CD4-positive, CD25-positive, alpha-beta regulatory T cell (primary cell): ENCODE results near the gene COA8. TPM values are rescaled to one million over a fixed set of nuclear protein-coding genes. Genes with fewer than 3 reads are reported as not detected.
"Not testable (repeated sequence)": the region's sequence is repeated elsewhere in the genome, so short reads cannot be mapped to it uniquely, and the experiment has no call there.

Source experiments
- ATAC-seq, 2 donors: fragments of 150-1000 bp; cut with Tn5 transposase; one replicate each; pipeline ENCODE4 v1.10.0; 2021; ENCODE audit warnings: low read depth in 2 of 2, moderate number of reproducible peaks in 2 of 2, moderate library complexity in 1 of 2
- DNase-seq, 3 donors: peaks; one replicate each; pipeline versions ENCODE4 v3.0.0 to v3.0.0-alpha.2; 2012 to 2022; ENCODE audit warnings: mixed read lengths in 1 of 3
- H3K27ac ChIP-seq: one replicate; pipeline ENCODE4 v1.7.0; 2013; ENCODE audit warnings: mild to moderate bottlenecking, low read length; ENCODE audit not compliant: insufficient read depth, poor library complexity, severe bottlenecking
- H3K27me3 ChIP-seq: one replicate; pipeline ENCODE4 v1.7.0; 2013; ENCODE audit warnings: low read length; ENCODE audit not compliant: control insufficient read depth, insufficient read depth
- H3K36me3 ChIP-seq: one replicate; pipeline ENCODE4 v1.7.0; 2013; ENCODE audit warnings: mild to moderate bottlenecking, low read length, moderate library complexity; ENCODE audit not compliant: control insufficient read depth, insufficient read depth
- H3K4me1 ChIP-seq: 2 replicates; pipeline ENCODE4 v1.7.0; 2013; ENCODE audit warnings: mild to moderate bottlenecking, low read length; ENCODE audit not compliant: insufficient read depth, control insufficient read depth, poor library complexity, severe bottlenecking
- H3K4me3 ChIP-seq: one replicate; pipeline ENCODE4 v1.7.0; 2013; ENCODE audit warnings: low read depth, mild to moderate bottlenecking, low read length, moderate library complexity
- H3K9me3 ChIP-seq, 2 experiments: 1 replicate in 1 of 2; 2 replicates in 1 of 2; pipeline ENCODE4 v1.7.0; 2013; ENCODE audit warnings: low read length in 2 of 2, mild to moderate bottlenecking in 1 of 2, moderate library complexity in 1 of 2; ENCODE audit not compliant: control insufficient read depth in 2 of 2
- H3K27ac Mint-ChIP-seq, 3 donors: one replicate each; pipeline ENCODE4 v1.8.0; 2020 to 2022; ENCODE audit warnings: mild to moderate bottlenecking in 3 of 3, mixed read lengths in 3 of 3, moderate library complexity in 2 of 3
- H3K27me3 Mint-ChIP-seq: one replicate; pipeline ENCODE4 v1.8.0; 2022; ENCODE audit warnings: mild to moderate bottlenecking, mixed read lengths
- H3K36me3 Mint-ChIP-seq: one replicate; pipeline ENCODE4 v1.8.0; 2020; ENCODE audit warnings: mixed read lengths
- H3K4me1 Mint-ChIP-seq, 4 donors: one replicate each; pipeline ENCODE4 v1.8.0; 2020 to 2022; ENCODE audit warnings: mixed read lengths in 4 of 4, mild to moderate bottlenecking in 1 of 4
- H3K4me3 Mint-ChIP-seq, 4 donors: one replicate each; pipeline ENCODE4 v1.8.0; 2020 to 2022; ENCODE audit warnings: mild to moderate bottlenecking in 4 of 4, mixed read lengths in 4 of 4, moderate library complexity in 3 of 4
- H3K9me3 Mint-ChIP-seq, 7 donors: one replicate each; pipeline ENCODE4 v1.8.0; 2020 to 2022; ENCODE audit warnings: mixed read lengths in 7 of 7, mild to moderate bottlenecking in 3 of 7, moderate library complexity in 2 of 7
- polyA plus RNA-seq, 4 donors: library from polyadenylated mRNA; unstranded; fragments of 300-500 nt; fragmentation: Illumina TruSeq; gene quantifications; one replicate each; pipeline ENCODE4 v1.2.3, GENCODE V29; 2021
- total RNA-seq: library from RNA; stranded (reverse); gene quantifications from one replicate; pipeline ENCODE4 v1.2.3, GENCODE V29; 2022

The COA8 gene
- total and polyA plus RNA-seq, 5 donors from 2014 or later, result 15.1 to 55.0 (median 48.6) TPM

DNA sequence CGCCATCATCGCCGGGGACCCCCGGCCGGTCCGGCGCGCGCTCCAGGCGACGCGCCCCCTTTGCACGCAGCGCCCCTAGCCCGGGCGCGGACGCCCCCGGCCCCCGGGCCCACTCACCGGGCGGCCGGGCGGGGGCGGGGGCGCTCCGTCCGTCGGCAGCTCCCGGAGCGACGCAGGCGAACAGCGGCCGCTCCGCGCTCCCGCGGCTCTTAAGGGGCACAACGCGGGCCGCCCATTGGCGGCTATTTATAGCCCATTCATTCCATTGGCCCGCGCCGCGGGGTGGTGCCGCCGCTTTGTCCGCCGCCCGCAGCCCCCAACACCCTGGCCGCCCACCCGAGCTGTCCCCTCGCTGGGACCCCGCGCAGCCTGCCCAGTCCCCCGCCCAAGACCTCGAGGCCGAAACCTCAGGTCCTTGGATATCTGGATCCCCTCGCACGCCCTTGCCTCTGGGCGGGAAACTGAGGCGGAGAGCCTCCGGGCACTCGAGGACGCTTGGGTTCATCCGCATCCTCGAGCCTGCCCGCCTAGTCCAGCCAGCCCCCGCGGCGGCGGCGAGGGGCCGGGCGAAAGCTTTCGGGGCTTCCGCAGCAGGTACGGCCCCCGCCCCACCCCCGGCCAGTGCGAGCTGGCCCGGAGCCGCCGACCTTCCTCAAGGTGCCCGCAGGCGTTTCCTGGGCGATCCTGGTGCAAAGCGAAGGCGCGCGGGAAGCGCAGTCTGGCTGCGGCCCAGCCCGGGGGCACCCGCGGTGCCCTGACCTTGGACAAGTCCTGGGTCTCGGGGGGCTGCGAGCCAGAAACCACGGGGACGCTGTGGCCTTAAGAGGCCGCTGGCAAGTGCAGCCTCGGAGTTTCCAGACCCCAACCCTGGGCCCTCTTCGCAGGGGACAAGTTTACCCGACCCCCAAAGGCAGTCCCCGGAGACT lies 39.8 kb upstream of the COA8 start, which contains the start of gene CKB:
Gene CKB, minus strand, starts transcription at position 182 of the 926 bp plus-strand sequence. CDS start 337 bp downstream, outside the sequence.
- Mint-ChIP-seq H3K4me3 (peak within 1 kb of the TSS; percentile 43 to 60 (median 52)), H3K9me3 (peaks cover 0 to 2% (median 0%) of the 10 kb centered on the region in 7 donors), H3K36me3 (no peaks in the 10 kb centered on the region), H3K4me1 (peaks cover 0 to 28% (median 10%) of the 10 kb centered on the region in 4 donors), H3K27me3 (peaks cover 29% of the 10 kb centered on the region), H3K27ac (no peak within 1 kb of the TSS)
- H3K27me3 ChIP-seq, result no peaks in the 10 kb centered on the region
- H3K4me1 ChIP-seq, result peaks cover 24% of the 10 kb centered on the region
- ATAC-seq, result no peak
- no peaks in the 10 kb centered on the region for H3K36me3 ChIP-seq
- no peaks in the 10 kb centered on the region for H3K9me3 ChIP-seq
- no peak within 1 kb of the TSS for H3K27ac ChIP-seq
- H3K4me3 ChIP-seq, result no peak within 1 kb of the TSS
- no peak for DNase-seq

DNA sequence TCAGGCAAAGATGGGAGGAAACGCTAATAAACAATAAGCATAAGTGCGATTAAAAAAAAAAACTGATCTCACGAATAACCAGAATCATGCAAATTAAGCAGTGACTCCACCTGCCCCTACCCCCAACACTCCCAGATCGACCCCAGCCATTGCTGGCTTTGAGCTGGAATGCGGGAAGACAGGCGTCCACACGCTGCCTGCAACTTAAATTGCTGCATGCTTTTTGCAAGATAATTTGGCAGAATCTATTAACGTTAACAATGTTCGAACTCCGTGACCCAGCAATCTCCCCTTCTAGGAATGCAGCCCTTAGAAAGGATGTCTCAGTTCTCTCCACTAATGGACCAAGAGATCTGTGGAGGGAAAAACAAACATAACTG lies 39.2 kb upstream of the COA8 start:
- peak overlapping the region; percentile 5 to 51 (median 30) for H3K4me3 Mint-ChIP-seq
- H3K36me3 Mint-ChIP-seq, result no peaks in the 10 kb centered on the region
- no peak overlapping the region for H3K27ac ChIP-seq
- H3K4me1 ChIP-seq, result peaks cover 31% of the 10 kb centered on the region
- H3K4me1 Mint-ChIP-seq, result peaks cover 0 to 34% (median 10%) of the 10 kb centered on the region in 4 donors
- DNase-seq (no peak), ATAC-seq (no peak)
- H3K36me3 ChIP-seq, result no peaks in the 10 kb centered on the region
- peaks cover 30% of the 10 kb centered on the region for H3K27me3 Mint-ChIP-seq
- no peaks in the 10 kb centered on the region for H3K27me3 ChIP-seq
- peaks cover 0 to 2% (median 0%) of the 10 kb centered on the region in 7 donors for H3K9me3 Mint-ChIP-seq
- H3K27ac Mint-ChIP-seq, result peak overlapping the region in 1 of 3 donors; percentile 42
- H3K4me3 ChIP-seq, result no peak overlapping the region
- H3K9me3 ChIP-seq, result no peaks in the 10 kb centered on the region

DNA sequence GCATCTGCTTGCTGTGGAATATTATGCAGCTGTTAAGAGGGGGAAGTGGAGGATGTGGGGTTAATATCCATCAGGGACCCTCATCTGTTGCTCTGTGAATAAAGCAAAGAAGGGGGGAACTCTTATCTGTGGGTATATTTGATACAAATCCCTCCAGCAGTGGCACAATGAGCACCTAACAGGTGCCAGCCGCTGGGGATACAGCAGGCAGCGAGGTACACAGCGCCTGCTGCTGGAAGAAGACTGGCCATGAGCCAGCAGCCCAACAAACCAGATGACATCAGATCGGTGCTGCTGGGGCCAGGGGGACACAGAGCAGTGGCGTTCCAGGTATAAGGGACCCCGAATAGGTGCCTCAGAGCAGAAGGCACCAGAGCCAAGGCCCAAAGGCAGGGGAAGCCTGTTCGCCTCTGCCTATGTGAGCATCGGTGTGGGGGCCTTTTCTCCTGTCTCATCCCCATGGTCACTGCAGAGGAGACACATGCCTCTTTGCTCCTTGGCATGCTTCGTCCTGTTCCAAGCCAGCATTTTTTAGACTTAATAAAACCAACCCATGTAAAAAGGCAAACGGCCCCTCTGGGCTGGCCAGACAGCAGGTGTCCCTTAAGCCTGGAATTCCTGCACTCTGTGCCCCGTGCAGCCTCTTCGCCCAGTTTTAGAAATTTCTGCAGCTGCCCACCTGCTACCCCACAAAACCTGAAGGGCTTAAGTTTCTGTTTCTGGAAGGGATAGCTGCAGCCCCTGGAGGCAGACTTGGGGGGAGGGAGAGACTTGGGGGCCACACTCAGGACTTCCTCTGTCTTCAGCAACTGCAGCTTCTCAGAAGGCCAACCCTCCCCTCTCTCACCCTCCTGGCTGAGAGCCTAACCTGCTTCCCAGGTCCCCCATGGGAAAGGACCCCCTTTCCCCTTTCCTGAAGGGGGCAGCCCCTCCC lies 38.5 kb upstream of the COA8 start:
- Mint-ChIP-seq H3K27ac (peak overlapping the region in 1 of 3 donors; percentile 42), H3K36me3 (no peaks in the 10 kb centered on the region), H3K4me1 (peaks cover 0 to 34% (median 8%) of the 10 kb centered on the region in 4 donors), H3K9me3 (peaks cover 0 to 2% (median 0%) of the 10 kb centered on the region in 7 donors), H3K4me3 (peak overlapping the region in 2 of 4 donors; percentile 51 to 53), H3K27me3 (peaks cover 30% of the 10 kb centered on the region)
- Histone ChIP-seq H3K9me3 (no peaks in the 10 kb centered on the region), H3K27me3 (no peaks in the 10 kb centered on the region), H3K4me3 (no peak overlapping the region), H3K36me3 (no peaks in the 10 kb centered on the region), H3K4me1 (peaks cover 35% of the 10 kb centered on the region), H3K27ac (no peak overlapping the region)
- ATAC-seq, result no peak
- DNase-seq, result no peak

DNA sequence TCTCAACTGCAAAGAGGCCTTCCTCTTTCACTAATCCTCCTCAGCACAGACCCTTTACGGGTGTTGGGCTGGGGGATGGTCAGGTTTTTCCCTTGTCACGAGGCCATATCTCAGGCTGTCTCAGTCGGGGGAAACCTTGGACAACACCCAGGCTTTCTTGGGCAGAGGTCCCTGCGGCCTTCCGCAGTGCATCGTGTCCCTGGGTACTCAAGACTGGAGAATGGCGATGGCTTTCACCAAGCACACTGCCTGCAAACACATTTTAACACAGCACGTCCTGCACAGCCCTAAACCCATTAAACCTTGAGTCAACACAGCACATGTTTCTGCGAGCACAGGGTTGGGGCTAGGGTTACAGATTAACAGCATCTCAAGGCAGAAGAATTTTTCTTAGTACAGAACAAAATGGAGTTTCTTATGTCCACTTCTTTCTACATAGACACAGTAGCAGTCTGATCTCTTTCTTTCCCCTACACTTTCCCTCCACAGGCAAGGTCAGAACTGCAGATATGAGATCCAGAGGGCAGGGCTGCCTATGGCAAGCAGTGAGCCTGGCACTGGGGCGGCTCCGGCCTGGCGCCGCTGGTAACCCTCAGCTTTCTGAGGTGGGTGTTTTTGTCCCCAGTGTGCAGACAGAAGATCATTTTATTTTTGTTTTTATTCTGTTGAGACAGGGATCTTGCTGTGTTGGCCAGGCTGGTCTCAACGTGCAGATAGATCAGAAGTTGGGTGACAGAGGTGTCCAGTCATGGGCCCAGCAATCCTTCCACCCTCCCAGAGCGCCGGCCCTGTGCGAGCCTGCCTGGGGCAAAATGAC lies 37.1 kb upstream of the COA8 start:
- Mint-ChIP-seq H3K4me3 (peak overlapping the region in 3 of 4 donors; percentile 28 to 82 (median 51)), H3K4me1 (peaks cover 0 to 40% (median 13%) of the 10 kb centered on the region in 4 donors), H3K27me3 (peaks cover 28% of the 10 kb centered on the region)
- H3K4me1 ChIP-seq, result peaks cover 42% of the 10 kb centered on the region
- H3K27me3 ChIP-seq, H3K36me3 ChIP-seq, DNase-seq, H3K27ac ChIP-seq, H3K27ac Mint-ChIP-seq, H3K36me3 Mint-ChIP-seq, H3K4me3 ChIP-seq, H3K9me3 ChIP-seq, ATAC-seq, H3K9me3 Mint-ChIP-seq: not testable (repeated sequence)

DNA sequence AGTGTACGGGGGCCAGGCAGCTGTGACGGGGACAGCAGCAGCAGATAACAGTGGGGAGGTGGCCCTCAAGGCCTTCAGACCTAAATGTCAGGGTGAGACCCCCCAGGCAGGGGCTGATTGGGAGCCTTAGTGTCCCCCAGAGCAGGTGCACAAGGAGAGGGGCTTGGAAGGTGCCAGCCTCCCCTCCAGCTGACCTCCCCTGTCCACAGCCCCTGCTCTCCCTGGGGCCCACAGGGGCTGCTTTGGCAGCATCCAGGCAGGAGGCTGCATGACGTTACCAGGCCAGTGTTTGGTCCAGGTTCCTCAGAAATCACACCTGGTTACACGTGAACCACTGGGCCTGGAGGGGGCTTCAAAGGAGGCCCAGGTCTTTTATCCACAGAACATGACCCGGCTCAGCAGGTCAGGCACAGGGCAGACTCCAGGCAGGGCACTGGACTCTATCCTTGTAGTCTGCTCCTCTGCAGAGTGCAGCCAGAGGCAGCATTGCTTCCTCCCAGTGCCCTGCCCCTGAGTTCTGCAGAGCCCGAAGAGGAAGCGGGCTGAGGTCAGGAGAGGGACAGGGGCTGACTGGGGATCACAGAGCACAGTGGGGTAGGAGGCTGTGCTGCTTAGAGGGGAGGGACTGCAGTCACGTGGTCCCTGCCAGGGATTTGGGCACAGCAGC lies 36.4 kb upstream of the COA8 start:
- Mint-ChIP-seq H3K27ac (no peak overlapping the region), H3K9me3 (peaks cover 0 to 3% (median 0%) of the 10 kb centered on the region in 7 donors), H3K36me3 (no peaks in the 10 kb centered on the region), H3K4me1 (peaks cover 0 to 47% (median 14%) of the 10 kb centered on the region in 4 donors), H3K27me3 (peaks cover 28% of the 10 kb centered on the region), H3K4me3 (peak overlapping the region in 2 of 4 donors; percentile 51 to 82)
- ATAC-seq (no peak), DNase-seq (no peak)
- peaks cover 43% of the 10 kb centered on the region for H3K4me1 ChIP-seq
- no peak overlapping the region for H3K27ac ChIP-seq
- no peaks in the 10 kb centered on the region for H3K36me3 ChIP-seq
- no peaks in the 10 kb centered on the region for H3K9me3 ChIP-seq
- H3K4me3 ChIP-seq, result no peak overlapping the region
- no peaks in the 10 kb centered on the region for H3K27me3 ChIP-seq

DNA sequence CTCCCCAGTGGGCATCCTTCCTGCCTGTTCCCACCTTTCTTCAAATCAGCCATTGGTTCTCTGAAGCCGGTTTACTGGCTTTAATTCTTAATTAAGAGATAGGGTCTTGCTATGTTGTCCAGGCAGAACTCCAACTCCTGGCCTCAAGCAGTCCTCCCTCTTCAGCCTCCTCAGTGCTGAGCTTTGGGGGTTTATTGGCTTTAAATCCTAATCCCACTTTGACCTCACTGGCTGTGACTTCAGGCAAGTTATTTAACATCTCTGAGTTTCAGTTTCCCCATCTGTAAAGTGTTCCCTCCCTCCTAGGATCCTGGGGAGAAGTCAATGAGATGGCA lies 35.9 kb upstream of the COA8 start:
- H3K4me3 ChIP-seq, result no peak overlapping the region
- no peaks in the 10 kb centered on the region for H3K36me3 Mint-ChIP-seq
- H3K9me3 Mint-ChIP-seq, result peaks cover 0 to 3% (median 0%) of the 10 kb centered on the region in 7 donors
- peaks cover 0 to 50% (median 14%) of the 10 kb centered on the region in 4 donors for H3K4me1 Mint-ChIP-seq
- H3K27me3 ChIP-seq, result no peaks in the 10 kb centered on the region
- peak overlapping the region in 1 of 3 donors; percentile 31 for H3K27ac Mint-ChIP-seq
- no peaks in the 10 kb centered on the region for H3K36me3 ChIP-seq
- peaks cover 28% of the 10 kb centered on the region for H3K27me3 Mint-ChIP-seq
- no peak for ATAC-seq
- H3K4me3 Mint-ChIP-seq, result peak overlapping the region; percentile 62 to 95 (median 91)
- no peak for DNase-seq
- no peak overlapping the region for H3K27ac ChIP-seq
- no peaks in the 10 kb centered on the region for H3K9me3 ChIP-seq
- H3K4me1 ChIP-seq, result peaks cover 39% of the 10 kb centered on the region
